Nucleus accumbens (tissue), 56 donors: ENCODE results near the gene TUBGCP6.
"Not testable (repeated sequence)": the region's sequence is repeated elsewhere in the genome, so short reads cannot be mapped to it uniquely, and the experiment has no call there.

Source experiments
- DNase-seq, 56 donors: peaks; one replicate each; lab custom pipeline; 2025; lab: John Stamatoyannopoulos, UW

Gene TUBGCP6

DNA sequence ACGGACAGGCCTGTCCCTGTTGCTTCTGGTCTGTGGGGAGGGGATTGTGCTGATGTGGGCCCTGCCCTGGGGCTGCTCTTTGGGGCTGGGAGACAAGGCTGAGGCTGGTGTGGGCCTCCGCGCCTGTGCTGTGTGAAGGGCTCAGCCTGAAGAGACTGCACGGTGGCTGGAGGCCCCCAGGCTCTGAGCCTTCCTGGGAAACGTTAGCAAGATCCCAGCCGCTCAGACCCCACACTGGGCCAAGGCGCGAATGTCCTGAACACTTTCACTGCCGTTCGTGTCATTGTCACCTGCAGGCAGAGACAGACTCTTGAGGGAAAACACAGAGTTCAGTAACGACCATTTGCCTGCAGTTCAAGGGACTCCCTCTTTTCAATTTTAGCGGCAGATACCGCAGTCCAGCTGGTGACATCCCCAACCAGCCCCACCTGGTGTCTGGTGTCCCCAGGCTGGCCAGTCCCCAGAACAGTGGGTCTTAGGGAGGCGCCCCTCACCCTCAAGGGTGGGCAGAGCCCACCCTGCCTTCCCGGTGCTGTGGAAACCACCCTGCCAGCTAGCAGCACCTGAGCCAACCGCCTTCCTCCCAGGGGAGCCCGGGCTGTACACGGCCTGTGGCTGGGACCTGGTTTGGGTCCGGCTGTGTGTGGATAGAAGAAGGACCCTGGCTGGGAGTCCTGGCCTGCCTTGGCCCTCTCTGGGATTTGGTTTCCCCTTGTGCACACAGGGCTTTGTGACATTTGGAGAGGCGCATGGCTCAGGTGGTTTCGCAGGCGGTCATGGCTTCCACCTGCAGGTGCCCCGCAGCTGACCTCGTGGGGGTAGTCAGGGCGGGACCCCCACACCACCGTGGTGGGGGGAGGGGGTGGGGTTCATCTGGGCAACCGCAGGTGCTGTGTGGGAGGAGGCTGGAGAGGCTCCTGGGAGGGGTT lies 68.6 kb downstream of the TUBGCP6 start:
- no peak for DNase-seq

DNA sequence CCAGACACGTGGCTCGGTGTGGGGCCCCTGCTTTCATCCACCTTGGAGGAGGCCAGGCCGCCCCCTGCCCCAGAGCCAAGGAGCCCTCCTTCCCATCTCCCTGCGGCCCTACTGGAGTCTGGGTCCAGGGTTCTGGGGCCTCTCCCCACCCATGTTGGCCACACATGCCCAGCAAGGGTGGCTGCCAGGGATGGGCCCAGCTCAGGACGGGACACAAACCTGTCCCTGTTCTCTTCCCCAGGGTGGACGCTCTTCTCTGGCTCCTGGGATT lies 69.7 kb downstream of the TUBGCP6 start:
- DNase-seq = no peak

- peak in 1 of 56 donors; percentile 10 for DNase-seq
These were observed 70.2 kb downstream of the TUBGCP6 start for GRCh38 chr22:50174382-50175190.

- DNase-seq = no peak
These were observed 70.9 kb downstream of the TUBGCP6 start for GRCh38 chr22:50173983-50174355.

DNA sequence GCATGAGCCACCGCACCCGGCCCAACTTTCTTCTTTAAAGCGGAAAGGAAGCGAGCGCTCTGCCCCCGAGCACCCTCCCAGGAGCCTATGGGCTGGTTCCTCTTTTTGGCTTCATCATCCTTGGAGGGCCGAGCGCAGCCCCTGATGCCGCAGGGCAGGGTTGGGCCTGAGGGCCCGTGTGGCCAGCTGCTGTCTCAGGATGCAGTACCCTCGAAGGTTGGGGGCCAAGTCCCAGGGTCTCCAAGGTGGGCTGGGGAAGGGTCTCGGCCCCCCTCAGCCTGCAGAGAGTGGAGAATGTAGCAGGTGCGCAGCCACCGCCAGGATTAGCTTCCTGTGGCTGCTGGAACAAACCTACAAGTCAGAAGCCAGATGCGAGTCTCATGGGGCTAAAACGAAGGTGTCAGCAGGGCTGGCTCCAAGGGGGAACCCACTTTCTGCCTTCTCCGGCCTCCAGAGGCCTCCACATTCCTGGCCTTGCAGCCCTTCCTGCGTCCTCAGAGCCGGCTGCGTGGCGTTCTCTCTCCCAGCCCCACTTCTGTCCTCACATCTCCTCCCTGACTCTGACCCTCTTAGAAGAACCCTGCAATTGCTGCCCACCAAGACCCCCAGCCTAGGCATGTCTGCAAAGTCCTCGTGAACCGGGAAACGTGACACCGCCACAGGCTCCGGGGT lies 71.4 kb downstream of the TUBGCP6 start:
- DNase-seq = no peak

DNA sequence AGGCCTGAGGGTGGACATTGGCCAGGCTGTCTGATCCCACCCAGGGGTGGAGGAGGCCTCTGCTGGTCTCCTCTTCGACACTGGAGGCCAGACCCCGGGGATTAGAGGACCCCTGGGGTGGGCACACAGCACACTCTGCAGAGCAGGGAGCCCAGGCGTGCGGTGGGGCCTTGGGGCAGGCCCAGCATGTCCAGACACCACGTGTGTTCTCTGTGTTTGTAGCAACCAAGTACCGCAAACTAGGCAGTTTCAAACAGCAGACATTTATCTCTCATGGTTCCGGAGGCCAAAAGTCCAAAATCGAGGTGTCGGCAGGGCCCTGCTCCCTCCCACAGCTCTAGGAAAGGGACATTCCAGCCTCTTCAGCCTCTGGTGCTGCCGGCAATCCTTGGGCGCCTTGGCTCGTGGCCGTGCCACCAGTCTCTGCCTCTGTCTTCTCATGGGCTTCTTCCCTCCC lies 72.8 kb downstream of the TUBGCP6 start:
- no peak for DNase-seq

DNA sequence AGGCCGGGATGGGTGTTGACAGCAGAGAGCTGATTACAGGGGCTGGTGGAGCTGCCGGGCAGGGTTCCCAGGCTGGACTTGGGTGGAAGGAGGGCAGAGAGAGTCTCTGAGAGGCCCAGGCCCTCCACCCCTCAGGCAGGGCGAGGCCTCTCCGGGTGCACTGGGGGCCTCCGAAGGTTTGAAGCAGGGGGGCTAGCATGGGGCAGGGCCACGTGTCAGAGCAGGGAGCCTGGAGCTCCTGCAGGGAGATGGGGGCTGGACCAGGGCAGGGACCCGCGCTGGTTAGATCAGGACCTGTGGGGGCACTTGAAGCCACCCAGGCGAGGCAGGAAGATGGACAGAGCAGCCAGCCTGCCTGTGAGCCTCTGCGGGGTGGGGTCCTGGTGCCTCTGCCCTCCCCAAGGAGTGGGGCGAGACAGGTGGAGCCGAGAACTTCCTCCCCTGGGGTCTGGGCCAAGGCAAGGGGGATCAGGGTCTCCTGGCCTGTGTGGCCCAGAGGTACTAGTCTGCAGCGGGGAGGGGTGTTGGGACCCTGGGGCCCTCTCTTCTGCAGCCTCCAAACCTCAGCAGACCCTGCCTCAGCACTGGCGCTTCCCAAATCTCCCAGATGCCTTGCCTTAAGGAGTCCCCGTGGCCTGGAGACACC lies 73.4 kb downstream of the TUBGCP6 start:
- no peak for DNase-seq

- DNase-seq = no peak
These were observed 74.1 kb downstream of the TUBGCP6 start, which contains the start of gene PANX2 for GRCh38 chr22:50170453-50171318. Gene PANX2, plus strand, starts transcription at chr22:50170731. Its CDS starts 0 bp downstream, at chr22:50170731.

DNA sequence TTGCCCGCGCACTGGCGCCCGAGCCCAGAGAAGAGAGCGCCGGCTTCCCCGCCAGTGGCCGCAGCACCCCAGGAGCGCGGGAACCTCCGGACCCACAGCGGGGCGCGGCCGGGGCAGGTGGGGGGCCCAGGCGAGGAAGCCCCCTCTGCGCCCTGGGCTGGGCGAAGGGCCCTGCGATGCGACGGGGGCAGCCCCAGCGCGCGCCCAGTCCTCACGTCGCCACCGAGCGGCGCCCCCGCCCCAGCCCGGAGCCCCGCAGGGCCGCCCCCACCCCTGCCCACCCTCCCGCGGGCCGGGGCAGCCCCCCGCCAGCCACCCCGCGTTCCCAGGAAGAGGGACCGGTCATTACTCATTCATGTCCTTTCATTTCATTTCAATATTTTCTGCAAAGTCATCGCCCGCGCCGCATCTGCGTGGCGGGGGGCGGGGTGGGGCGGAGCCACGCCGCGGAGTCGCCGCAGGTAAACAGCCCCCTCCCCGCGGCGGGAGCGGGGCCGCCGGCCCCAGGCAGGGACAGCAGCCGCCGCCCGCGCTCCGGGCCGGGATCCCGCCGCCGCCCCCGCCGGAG lies 75.0 kb downstream of the TUBGCP6 start:
- DNase-seq = peak in 1 of 56 donors; percentile 66

- DNase-seq = no peak
These were observed 75.6 kb downstream of the TUBGCP6 start for GRCh38 chr22:50169181-50169759.

DNA sequence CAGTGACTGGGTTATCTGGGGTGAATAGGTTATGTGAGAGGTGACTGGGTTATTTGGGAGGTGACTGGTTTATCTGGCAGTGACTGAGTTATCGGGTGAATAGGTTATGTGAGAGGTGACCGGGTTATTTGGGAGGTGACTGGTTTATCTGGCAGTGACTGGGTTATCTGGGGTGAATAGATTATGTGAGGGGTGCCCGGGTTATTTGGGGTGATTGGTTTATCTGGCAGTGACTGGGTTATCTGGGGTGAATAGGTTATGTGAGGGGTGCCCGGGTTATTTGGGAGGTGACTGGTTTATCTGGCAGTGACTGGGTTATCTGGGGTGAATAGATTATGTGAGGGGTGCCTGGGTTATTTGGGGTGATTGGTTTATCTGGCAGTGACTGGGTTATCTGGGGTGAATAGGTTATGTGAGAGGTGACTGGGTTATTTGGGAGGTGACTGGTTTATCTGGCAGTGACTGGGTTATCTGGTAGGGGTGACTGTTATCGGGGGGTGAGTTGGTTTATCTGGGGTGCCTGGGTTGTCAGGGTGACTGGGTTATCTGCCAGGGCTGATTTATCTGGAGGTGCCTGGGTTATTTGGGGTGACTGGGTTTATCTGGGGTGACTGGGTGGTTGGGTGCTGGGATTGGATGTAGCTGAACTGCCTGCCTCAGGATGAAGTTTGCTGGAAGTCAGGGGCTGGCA lies 76.2 kb downstream of the TUBGCP6 start:
- DNase-seq = not testable (repeated sequence)

GRCh38 chr22:50167689-50168489 lies 76.9 kb downstream of the TUBGCP6 start:
- no peak for DNase-seq
